ENCODE measurements around the gene MINPP1.
"Not testable (repeated sequence)": the region's sequence is repeated elsewhere in the genome, so short reads cannot be mapped to it uniquely, and the experiment has no call there.

DNA sequence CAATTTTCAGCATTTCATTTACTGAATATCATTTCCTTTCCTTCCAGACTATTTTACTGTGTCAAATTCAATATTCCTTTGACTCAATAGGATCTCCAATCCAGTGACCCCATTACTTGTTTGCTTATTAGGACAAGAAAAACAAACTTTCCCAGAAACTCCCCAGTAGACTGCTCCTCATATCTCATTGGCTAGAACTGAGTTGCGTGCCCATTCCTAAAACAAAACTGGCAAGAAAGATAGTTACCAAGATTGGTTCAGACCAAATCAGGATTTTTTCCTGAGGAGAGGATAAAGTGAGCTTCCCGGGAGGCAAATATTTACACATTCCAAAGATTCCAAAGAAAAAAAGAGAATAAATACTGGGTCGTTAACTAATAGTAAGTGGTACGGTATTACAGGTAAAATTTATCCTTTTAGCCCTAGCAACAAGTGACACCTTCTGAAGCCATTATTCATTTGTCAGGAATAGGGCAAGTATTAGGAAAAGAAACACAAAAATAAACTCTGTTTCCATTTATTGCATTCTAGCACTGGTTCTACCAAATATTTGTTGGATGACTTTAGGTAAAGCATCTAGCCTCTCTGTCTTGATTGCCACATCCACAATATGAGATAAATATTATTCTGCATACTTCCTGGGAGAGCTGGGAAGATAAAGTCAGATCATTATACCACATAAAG, 6.4 kb upstream of the MINPP1 start:
- TF ChIP-seq CTCF, POLR2A (IDR thresholded peaks at IDR 0.05): not testable (repeated sequence)

All from heart left ventricle (tissue), 13 donors.